Panc1 (cell line): ENCODE measurements around the gene GMDS.

Experiments used
- POLR2AphosphoS5 ChIP-seq: IDR thresholded peaks from 2 replicates; pipeline ENCODE4 v1.6.1; 2012; ENCODE audit warnings: mild to moderate bottlenecking, low read depth, low read length, moderate library complexity
- TF ChIP-seq, protein P1 (sequence below): fragments of 450-650 bp; IDR thresholded peaks from 2 replicates; pipeline ENCODE4 v1.5.1; 2017; ENCODE audit warnings: mild to moderate bottlenecking
- TF ChIP-seq, protein P2 (sequence below), 2 experiments: IDR thresholded peaks; 2 replicates each; pipeline ENCODE4 v1.6.1; 2011 to 2012; ENCODE audit warnings: low read depth in 2 of 2, control low read depth in 1 of 2, low read length in 1 of 2, mild to moderate bottlenecking in 1 of 2, moderate library complexity in 1 of 2; ENCODE audit not compliant: insufficient read depth in 1 of 2

DNA sequence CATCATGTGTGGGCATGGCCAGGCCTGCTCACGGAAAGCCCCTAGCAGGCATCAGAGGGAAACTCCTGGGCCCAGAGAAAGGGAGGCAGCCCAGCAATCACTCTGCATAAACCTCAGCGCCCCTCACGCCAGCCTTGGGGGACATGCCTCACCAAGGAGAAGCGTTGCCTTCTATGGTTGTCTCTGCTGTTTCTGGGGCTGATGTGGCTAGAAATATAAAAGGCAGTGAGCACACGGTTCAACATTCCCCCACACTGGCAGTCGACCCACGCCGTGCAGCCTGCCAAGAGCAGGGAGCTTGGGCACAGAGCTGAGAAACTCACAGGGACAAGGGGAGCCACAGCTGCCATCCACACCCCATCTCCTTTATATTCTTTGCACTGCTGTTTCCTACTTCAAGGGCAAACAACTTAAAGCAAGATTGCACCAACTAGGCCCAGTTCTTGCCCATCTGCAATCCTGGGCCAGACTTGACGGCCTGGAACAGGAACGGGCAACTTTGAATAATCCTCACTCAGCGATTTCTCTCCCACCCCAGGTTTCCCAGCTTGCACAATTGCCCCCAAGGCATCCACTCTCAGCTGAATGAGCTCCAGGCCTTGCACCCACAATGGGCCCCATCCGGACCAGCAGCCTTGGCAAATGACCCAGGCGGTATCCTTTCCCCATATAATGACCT lies 671.2 kb downstream of the GMDS start:
- TF ChIP-seq, protein P1, sequence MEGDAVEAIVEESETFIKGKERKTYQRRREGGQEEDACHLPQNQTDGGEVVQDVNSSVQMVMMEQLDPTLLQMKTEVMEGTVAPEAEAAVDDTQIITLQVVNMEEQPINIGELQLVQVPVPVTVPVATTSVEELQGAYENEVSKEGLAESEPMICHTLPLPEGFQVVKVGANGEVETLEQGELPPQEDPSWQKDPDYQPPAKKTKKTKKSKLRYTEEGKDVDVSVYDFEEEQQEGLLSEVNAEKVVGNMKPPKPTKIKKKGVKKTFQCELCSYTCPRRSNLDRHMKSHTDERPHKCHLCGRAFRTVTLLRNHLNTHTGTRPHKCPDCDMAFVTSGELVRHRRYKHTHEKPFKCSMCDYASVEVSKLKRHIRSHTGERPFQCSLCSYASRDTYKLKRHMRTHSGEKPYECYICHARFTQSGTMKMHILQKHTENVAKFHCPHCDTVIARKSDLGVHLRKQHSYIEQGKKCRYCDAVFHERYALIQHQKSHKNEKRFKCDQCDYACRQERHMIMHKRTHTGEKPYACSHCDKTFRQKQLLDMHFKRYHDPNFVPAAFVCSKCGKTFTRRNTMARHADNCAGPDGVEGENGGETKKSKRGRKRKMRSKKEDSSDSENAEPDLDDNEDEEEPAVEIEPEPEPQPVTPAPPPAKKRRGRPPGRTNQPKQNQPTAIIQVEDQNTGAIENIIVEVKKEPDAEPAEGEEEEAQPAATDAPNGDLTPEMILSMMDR = no peak
- TF ChIP-seq, protein P2, sequence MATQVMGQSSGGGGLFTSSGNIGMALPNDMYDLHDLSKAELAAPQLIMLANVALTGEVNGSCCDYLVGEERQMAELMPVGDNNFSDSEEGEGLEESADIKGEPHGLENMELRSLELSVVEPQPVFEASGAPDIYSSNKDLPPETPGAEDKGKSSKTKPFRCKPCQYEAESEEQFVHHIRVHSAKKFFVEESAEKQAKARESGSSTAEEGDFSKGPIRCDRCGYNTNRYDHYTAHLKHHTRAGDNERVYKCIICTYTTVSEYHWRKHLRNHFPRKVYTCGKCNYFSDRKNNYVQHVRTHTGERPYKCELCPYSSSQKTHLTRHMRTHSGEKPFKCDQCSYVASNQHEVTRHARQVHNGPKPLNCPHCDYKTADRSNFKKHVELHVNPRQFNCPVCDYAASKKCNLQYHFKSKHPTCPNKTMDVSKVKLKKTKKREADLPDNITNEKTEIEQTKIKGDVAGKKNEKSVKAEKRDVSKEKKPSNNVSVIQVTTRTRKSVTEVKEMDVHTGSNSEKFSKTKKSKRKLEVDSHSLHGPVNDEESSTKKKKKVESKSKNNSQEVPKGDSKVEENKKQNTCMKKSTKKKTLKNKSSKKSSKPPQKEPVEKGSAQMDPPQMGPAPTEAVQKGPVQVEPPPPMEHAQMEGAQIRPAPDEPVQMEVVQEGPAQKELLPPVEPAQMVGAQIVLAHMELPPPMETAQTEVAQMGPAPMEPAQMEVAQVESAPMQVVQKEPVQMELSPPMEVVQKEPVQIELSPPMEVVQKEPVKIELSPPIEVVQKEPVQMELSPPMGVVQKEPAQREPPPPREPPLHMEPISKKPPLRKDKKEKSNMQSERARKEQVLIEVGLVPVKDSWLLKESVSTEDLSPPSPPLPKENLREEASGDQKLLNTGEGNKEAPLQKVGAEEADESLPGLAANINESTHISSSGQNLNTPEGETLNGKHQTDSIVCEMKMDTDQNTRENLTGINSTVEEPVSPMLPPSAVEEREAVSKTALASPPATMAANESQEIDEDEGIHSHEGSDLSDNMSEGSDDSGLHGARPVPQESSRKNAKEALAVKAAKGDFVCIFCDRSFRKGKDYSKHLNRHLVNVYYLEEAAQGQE (IDR thresholded peaks at IDR 0.05; ENCODE audit: insufficient read depth in 1 of 2, low read depth in 2 of 2, low read length in 1 of 2) = no peak
- TF ChIP-seq POLR2AphosphoS5 = no peak
